WTC11 (cell line): ENCODE results near the gene RIPPLY1. TPM values are rescaled to one million over a fixed set of nuclear protein-coding genes. Genes with fewer than 3 reads are reported as not detected.

Source experiments
- ATAC-seq: fragments of 200-7000 bp; cut with Tn5 transposase; 2 replicates; pipeline ENCODE4 v1.10.0; 2021; ENCODE audit warnings: mild to moderate bottlenecking, moderate library complexity
- CTCF ChIA-PET: fragments of 300-600 bp; sonication (Branson Sonifier 250); formaldehyde crosslinking; loops from one replicate; lab custom pipeline; 2021; ENCODE audit warnings: antibody characterized with exemption; lab: Charles Lee
- POLR2A ChIA-PET: fragments of 350-600 bp; sonication (Branson Sonifier 250); formaldehyde crosslinking; loops from one replicate; lab custom pipeline; 2021; ENCODE audit warnings: antibody characterized with exemption; lab: Charles Lee
- DNase-seq: peaks from one replicate; pipeline ENCODE4 v3.0.0; 2021; ENCODE audit warnings: low spot score
- H3K27ac Mint-ChIP-seq: 2 replicates; pipeline ENCODE4 v1.8.0; 2021; ENCODE audit warnings: mixed read lengths
- H3K27me3 Mint-ChIP-seq: 2 replicates; pipeline ENCODE4 v1.8.0; 2021; ENCODE audit warnings: low read depth, mild to moderate bottlenecking, moderate library complexity, mixed read lengths
- H3K36me3 Mint-ChIP-seq: 2 replicates; pipeline ENCODE4 v1.8.0; 2021; ENCODE audit warnings: mixed read lengths
- H3K4me1 Mint-ChIP-seq: 2 replicates; pipeline ENCODE4 v1.8.0; 2022; ENCODE audit warnings: mixed read lengths
- H3K4me3 Mint-ChIP-seq: 2 replicates; pipeline ENCODE4 v1.8.0; 2021; ENCODE audit warnings: mild to moderate bottlenecking, moderate library complexity, mixed read lengths
- H3K9me3 Mint-ChIP-seq: 2 replicates; pipeline ENCODE4 v1.8.0; 2021; ENCODE audit warnings: mixed read lengths
- AFF4 ChIP-seq: sonication (generic); formaldehyde crosslinking; IDR thresholded peaks from 2 replicates; pipeline ENCODE4 v1.8.1; 2023; ENCODE audit warnings: mild to moderate bottlenecking, missing genetic modification reagents, borderline replicate concordance
- ARID4B ChIP-seq: sonication (generic); formaldehyde crosslinking; IDR thresholded peaks from 2 replicates; pipeline ENCODE4 v1.8.0; 2023; ENCODE audit warnings: missing genetic modification reagents, mild to moderate bottlenecking, borderline replicate concordance
- ATF3 ChIP-seq: sonication (generic); formaldehyde crosslinking; conservative IDR thresholded peaks from 2 replicates; pipeline ENCODE4 v1.8.1; 2022; ENCODE audit warnings: mild to moderate bottlenecking, missing genetic modification reagents
- CDX4 ChIP-seq: fragments of 250-450 bp; sonication (Bioruptor Pico); IDR thresholded peaks from 2 replicates; pipeline ENCODE4 v1.9.0; 2021; ENCODE audit warnings: moderate library complexity, mild to moderate bottlenecking, inconsistent platforms, borderline replicate concordance
- CREB1 ChIP-seq: sonication (generic); formaldehyde crosslinking; IDR thresholded peaks from 2 replicates; pipeline ENCODE4 v1.8.0; 2023; ENCODE audit warnings: mild to moderate bottlenecking, missing genetic modification reagents
- E2F5 ChIP-seq: sonication (generic); formaldehyde crosslinking; IDR thresholded peaks from 2 replicates; pipeline ENCODE4 v1.8.1; 2022; ENCODE audit warnings: mild to moderate bottlenecking, moderate library complexity, missing genetic modification reagents
- ETV6 ChIP-seq: sonication (generic); formaldehyde crosslinking; IDR thresholded peaks from 2 replicates; pipeline ENCODE4 v1.8.1; 2022; ENCODE audit warnings: mild to moderate bottlenecking, missing genetic modification reagents
- HMGA2 ChIP-seq: fragments of 250-450 bp; sonication (Bioruptor Pico); IDR thresholded peaks from 2 replicates; pipeline ENCODE4 v1.4.0; 2021; ENCODE audit warnings: mild to moderate bottlenecking, moderate library complexity
- RORB ChIP-seq: fragments of 250-450 bp; sonication (Bioruptor Pico); IDR thresholded peaks from 2 replicates; pipeline ENCODE4 v1.9.0; 2021; ENCODE audit warnings: mild to moderate bottlenecking
- SP1 ChIP-seq: sonication (generic); formaldehyde crosslinking; conservative IDR thresholded peaks from 2 replicates; pipeline ENCODE4 v1.8.1; 2022; ENCODE audit warnings: missing genetic modification reagents
- USF2 ChIP-seq: sonication (generic); formaldehyde crosslinking; IDR thresholded peaks from 2 replicates; pipeline ENCODE4 v1.8.1; 2023; ENCODE audit warnings: mild to moderate bottlenecking, missing genetic modification reagents, moderate library complexity
- ZBTB21 ChIP-seq: sonication (generic); formaldehyde crosslinking; IDR thresholded peaks from 2 replicates; pipeline ENCODE4 v1.8.1; 2023; ENCODE audit warnings: mild to moderate bottlenecking, missing genetic modification reagents, borderline replicate concordance
- ZBTB43 ChIP-seq: sonication (generic); formaldehyde crosslinking; IDR thresholded peaks from 2 replicates; pipeline ENCODE4 v1.8.1; 2023; ENCODE audit warnings: mild to moderate bottlenecking, missing genetic modification reagents
- ZNF263 ChIP-seq: sonication (generic); formaldehyde crosslinking; IDR thresholded peaks from 2 replicates; pipeline ENCODE4 v1.8.1; 2022; ENCODE audit warnings: low read depth, mild to moderate bottlenecking, moderate library complexity, missing genetic modification reagents
- ZNF423 ChIP-seq: fragments of 250-450 bp; sonication (Bioruptor Pico); IDR thresholded peaks from 2 replicates; pipeline ENCODE4 v2.1.2; 2022; ENCODE audit warnings: mild to moderate bottlenecking, moderate library complexity
- ZNF425 ChIP-seq: fragments of 250-450 bp; sonication (Bioruptor Pico); conservative IDR thresholded peaks from 2 replicates; pipeline ENCODE4 v1.9.0; 2021; ENCODE audit warnings: mild to moderate bottlenecking
- total RNA-seq: library from RNA; stranded (reverse); gene quantifications from 3 replicates; pipeline ENCODE4 v1.2.3, GENCODE V29; 2021

RIPPLY1 gene
- total RNA-seq, 1 experiment from 2014 or later = not detected

- TF ChIP-seq AFF4 (CRISPR knock-in tag) = no peak
- no peak for TF ChIP-seq CDX4 (CRISPR knock-in tag)
These were observed 18.5 kb upstream of the RIPPLY1 start (continued) for GRCh38 chrX:106921637-106922036.

GRCh38 chrX:106919932-106920452 is 16.9 kb upstream of the RIPPLY1 start, which contains the start of gene CLDN2:
Gene CLDN2 (plus strand): TSS chrX:106920402. CDS start chrX:106928229, 7,827 bp downstream.
- H3K27me3 Mint-ChIP-seq = no peaks in the 10 kb centered on the region; the same call in 1 of the 2 replicates
- CTCF ChIA-PET = interaction anchor here (0.7 to 1.0 kb wide), 3 partner anchors 26 to 1059 kb away, joined by 3 to 9 read pairs (median 3); no protein-coding TSS in a partner anchor
- no peaks in the 10 kb centered on the region for H3K36me3 Mint-ChIP-seq
- H3K4me1 Mint-ChIP-seq = peaks cover 11% of the 10 kb centered on the region; the same call in 1 of the 2 replicates
- TF ChIP-seq E2F5 (CRISPR knock-in tag) = no peak
- TF ChIP-seq ZNF263 (CRISPR knock-in tag) = no peak
- TF ChIP-seq HMGA2 (CRISPR knock-in tag) = no peak
- TF ChIP-seq ZBTB21 (CRISPR knock-in tag) = no peak
- TF ChIP-seq RORB = no peak
- TF ChIP-seq ZNF423 = peak; percentile 49; the same call in 1 of the 2 replicates
- no peak within 1 kb of the TSS for H3K4me3 Mint-ChIP-seq
- peak; percentile 39 for DNase-seq
- POLR2A ChIA-PET = interaction anchor here (0.7 kb wide), 1 partner anchor 102 kb away, joined by 3 read pairs; no protein-coding TSS in a partner anchor
- no peaks in the 10 kb centered on the region for H3K9me3 Mint-ChIP-seq
- ATAC-seq = peak; percentile 90
- no peak within 1 kb of the TSS for H3K27ac Mint-ChIP-seq

- Mint-ChIP-seq H3K4me1 (peaks cover 11% of the 10 kb centered on the region; the same call in 1 of the 2 replicates), H3K27ac (no peak overlapping the region), H3K9me3 (no peaks in the 10 kb centered on the region), H3K36me3 (no peaks in the 10 kb centered on the region), H3K4me3 (no peak overlapping the region), H3K27me3 (no peaks in the 10 kb centered on the region; the same call in 1 of the 2 replicates)
- ATAC-seq = no peak
- ChIA-PET POLR2A (no interaction called here), CTCF (no interaction called here)
- DNase-seq = no peak
- no peak for TF ChIP-seq USF2 (CRISPR knock-in tag)
- TF ChIP-seq ARID4B (CRISPR knock-in tag) = no peak
- no peak for TF ChIP-seq SP1 (CRISPR knock-in tag)
- no peak for TF ChIP-seq ATF3 (CRISPR knock-in tag)
- TF ChIP-seq ETV6 (CRISPR knock-in tag) = no peak
- no peak for TF ChIP-seq ZNF425
- TF ChIP-seq ZBTB43 = no peak
- no peak for TF ChIP-seq CREB1 (CRISPR knock-in tag)
These were observed 14.8 kb upstream of the RIPPLY1 start for GRCh38 chrX:106917830-106918500.
